ENCODE measurements around the gene FXYD7.

Gene FXYD7

DNA sequence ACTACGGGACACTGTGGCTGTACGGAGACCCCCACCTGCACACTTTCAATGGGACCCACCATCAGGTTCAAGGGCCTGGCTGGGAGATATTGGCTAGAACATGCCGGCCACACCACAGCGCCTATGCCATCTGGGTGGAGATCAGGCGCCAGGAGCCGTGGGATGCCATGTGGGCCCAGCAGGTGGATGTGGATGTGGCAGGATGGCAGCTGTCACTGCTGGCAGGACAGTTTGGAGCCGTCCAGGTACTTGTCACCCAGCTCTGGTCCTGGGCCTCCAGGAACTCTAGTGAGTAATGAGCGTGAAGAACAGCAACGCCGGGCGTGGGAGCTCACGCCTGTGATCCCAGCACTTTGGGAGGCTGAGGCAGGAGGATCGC is 43.2 kb upstream of the FXYD7 start:
- no peaks in the 10 kb centered on the region for H3K9me3 ChIP-seq (ENCODE audit: control insufficient read depth, insufficient read depth, low read depth, low read length)
- ChIA-PET CTCF (interaction anchor here (0.6 to 2.3 kb wide), 10 partner anchors 9 to 658 kb away, joined by 3 to 18 read pairs (median 5); partner anchors contain the start of gene FXYD3), POLR2A (interaction anchor here (0.6 kb wide), 1 partner anchor 71 kb away, joined by 6 read pairs; no protein-coding TSS in a partner anchor)
- no peak for TF ChIP-seq ZIC2 (tag by site-specific recombination; IDR thresholded peaks at IDR 0.05)
- no peak for TF ChIP-seq KLF7 (tag by site-specific recombination; IDR thresholded peaks at IDR 0.05; ENCODE audit: borderline replicate concordance)
- no peak for TF ChIP-seq ZNF658 (tag by site-specific recombination; IDR thresholded peaks at IDR 0.05)
- TF ChIP-seq, protein P1, sequence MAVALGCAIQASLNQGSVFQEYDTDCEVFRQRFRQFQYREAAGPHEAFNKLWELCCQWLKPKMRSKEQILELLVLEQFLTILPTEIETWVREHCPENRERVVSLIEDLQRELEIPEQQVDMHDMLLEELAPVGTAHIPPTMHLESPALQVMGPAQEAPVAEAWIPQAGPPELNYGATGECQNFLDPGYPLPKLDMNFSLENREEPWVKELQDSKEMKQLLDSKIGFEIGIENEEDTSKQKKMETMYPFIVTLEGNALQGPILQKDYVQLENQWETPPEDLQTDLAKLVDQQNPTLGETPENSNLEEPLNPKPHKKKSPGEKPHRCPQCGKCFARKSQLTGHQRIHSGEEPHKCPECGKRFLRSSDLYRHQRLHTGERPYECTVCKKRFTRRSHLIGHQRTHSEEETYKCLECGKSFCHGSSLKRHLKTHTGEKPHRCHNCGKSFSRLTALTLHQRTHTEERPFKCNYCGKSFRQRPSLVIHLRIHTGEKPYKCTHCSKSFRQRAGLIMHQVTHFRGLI (tag by site-specific recombination; IDR thresholded peaks at IDR 0.05), result no peak
- TF ChIP-seq, protein P2, sequence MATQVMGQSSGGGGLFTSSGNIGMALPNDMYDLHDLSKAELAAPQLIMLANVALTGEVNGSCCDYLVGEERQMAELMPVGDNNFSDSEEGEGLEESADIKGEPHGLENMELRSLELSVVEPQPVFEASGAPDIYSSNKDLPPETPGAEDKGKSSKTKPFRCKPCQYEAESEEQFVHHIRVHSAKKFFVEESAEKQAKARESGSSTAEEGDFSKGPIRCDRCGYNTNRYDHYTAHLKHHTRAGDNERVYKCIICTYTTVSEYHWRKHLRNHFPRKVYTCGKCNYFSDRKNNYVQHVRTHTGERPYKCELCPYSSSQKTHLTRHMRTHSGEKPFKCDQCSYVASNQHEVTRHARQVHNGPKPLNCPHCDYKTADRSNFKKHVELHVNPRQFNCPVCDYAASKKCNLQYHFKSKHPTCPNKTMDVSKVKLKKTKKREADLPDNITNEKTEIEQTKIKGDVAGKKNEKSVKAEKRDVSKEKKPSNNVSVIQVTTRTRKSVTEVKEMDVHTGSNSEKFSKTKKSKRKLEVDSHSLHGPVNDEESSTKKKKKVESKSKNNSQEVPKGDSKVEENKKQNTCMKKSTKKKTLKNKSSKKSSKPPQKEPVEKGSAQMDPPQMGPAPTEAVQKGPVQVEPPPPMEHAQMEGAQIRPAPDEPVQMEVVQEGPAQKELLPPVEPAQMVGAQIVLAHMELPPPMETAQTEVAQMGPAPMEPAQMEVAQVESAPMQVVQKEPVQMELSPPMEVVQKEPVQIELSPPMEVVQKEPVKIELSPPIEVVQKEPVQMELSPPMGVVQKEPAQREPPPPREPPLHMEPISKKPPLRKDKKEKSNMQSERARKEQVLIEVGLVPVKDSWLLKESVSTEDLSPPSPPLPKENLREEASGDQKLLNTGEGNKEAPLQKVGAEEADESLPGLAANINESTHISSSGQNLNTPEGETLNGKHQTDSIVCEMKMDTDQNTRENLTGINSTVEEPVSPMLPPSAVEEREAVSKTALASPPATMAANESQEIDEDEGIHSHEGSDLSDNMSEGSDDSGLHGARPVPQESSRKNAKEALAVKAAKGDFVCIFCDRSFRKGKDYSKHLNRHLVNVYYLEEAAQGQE (tag by site-specific recombination; IDR thresholded peaks at IDR 0.05), result no peak
- no peak for TF ChIP-seq ZNF37A (tag by site-specific recombination; IDR thresholded peaks at IDR 0.05)
- TF ChIP-seq WT1 (tag by site-specific recombination; IDR thresholded peaks at IDR 0.05), result no peak
- TF ChIP-seq ZNF677 (tag by site-specific recombination; IDR thresholded peaks at IDR 0.05), result no peak
- no peak for TF ChIP-seq ZBTB1 (tag by site-specific recombination; IDR thresholded peaks at IDR 0.05)
- TF ChIP-seq, protein P3, sequence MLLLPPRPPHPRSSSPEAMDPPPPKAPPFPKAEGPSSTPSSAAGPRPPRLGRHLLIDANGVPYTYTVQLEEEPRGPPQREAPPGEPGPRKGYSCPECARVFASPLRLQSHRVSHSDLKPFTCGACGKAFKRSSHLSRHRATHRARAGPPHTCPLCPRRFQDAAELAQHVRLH (tag by site-specific recombination; IDR thresholded peaks at IDR 0.05), result no peak
- TF ChIP-seq ZNF544 (tag by site-specific recombination; IDR thresholded peaks at IDR 0.05), result no peak
- no peak for TF ChIP-seq ZNF660 (tag by site-specific recombination; IDR thresholded peaks at IDR 0.05)
- no peaks in the 10 kb centered on the region; a peak in 1 of 3 replicates for H3K36me3 ChIP-seq (ENCODE audit: control insufficient read depth in 2 of 2, insufficient read depth in 1 of 2, low read length in 2 of 2)
- no peaks in the 10 kb centered on the region for H3K4me1 ChIP-seq (ENCODE audit: control insufficient read depth, insufficient read depth, low read length)
- no peak overlapping the region for H3K27ac ChIP-seq (ENCODE audit: extremely low read depth, low read depth, low read length)
- no peak overlapping the region for H3K4me3 ChIP-seq (ENCODE audit: low read depth, low read length)

DNA sequence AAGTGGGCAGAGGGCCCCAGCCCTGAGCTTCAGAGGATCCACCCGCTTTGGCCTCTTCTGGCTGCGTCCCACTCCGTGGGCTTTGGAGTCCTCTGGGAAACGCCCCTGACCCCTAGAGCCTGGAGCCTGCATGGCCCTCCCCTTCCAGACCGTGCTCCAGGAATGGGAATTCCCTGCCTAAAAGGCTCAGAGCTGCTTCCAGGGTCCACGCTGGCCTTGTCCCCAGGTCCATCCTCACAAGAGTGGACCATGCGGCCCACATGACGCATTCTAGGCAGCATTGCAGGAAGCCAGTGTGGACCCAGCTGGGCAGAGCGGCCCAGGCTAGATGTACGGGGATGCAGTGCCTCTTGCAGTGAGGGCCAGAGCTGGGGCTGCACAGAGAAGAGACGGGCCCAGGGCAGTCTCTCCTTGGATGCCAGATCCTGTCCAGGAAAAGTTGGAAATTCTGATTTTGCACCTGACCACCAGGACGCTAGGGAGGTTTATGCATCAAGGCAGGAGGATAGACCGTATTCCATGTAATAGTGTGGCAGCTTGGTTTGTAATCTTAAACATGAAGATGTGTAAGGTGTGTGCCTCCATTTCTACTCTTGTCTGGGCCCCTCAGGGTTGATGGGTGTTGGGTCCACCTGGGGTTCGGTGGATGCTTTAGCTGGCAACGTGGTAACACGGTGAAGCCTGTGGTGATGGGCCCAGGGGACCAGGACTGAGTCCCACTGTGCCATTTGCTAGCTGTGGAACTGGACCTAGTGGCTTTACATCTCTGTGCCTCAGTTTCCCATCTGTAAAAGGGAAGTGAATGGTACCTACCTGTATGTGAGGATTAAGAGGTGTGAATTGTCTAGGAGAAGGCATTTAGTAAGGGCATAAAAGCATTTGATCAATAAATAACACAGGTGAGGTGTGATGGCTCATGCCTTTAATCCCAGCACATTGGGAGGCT is 42.2 kb upstream of the FXYD7 start:
- H3K9me3 ChIP-seq (ENCODE audit: control insufficient read depth, insufficient read depth, low read depth, low read length), result no peaks in the 10 kb centered on the region
- no peaks in the 10 kb centered on the region for H3K4me1 ChIP-seq (ENCODE audit: control insufficient read depth, insufficient read depth, low read length)
- ChIA-PET POLR2A (no interaction called here), CTCF (interaction anchor here (0.6 to 2.3 kb wide), 12 partner anchors 10 to 659 kb away, joined by 3 to 18 read pairs (median 4); partner anchors contain the start of gene FXYD3)
- H3K4me3 ChIP-seq (ENCODE audit: low read depth, low read length), result no peak overlapping the region
- H3K27ac ChIP-seq (ENCODE audit: extremely low read depth, low read depth, low read length), result no peak overlapping the region
- TF ChIP-seq ZNF394 (tag by site-specific recombination; IDR thresholded peaks at IDR 0.05; ENCODE audit: borderline replicate concordance), result no peak
- TF ChIP-seq ZNF416 (tag by site-specific recombination; IDR thresholded peaks at IDR 0.05), result no peak
- TF ChIP-seq ZNF266 (tag by site-specific recombination; IDR thresholded peaks at IDR 0.05; ENCODE audit: low read depth), result no peak
- no peak for TF ChIP-seq HOXD13 (CRISPR knock-in tag; IDR thresholded peaks at IDR 0.05; ENCODE audit: borderline replicate concordance)
- no peak for TF ChIP-seq HOXC10 (CRISPR knock-in tag; IDR thresholded peaks at IDR 0.05)
- TF ChIP-seq FEZF1 (tag by site-specific recombination; IDR thresholded peaks at IDR 0.05), result no peak
- TF ChIP-seq ZNF514 (tag by site-specific recombination; IDR thresholded peaks at IDR 0.05), result no peak
- TF ChIP-seq ZNF623 (tag by site-specific recombination; IDR thresholded peaks at IDR 0.05), result no peak
- TF ChIP-seq ZNF677 (tag by site-specific recombination; IDR thresholded peaks at IDR 0.05), result no peak
- no peak for TF ChIP-seq PRDM1 (tag by site-specific recombination; IDR thresholded peaks at IDR 0.05)
- TF ChIP-seq, protein P4, sequence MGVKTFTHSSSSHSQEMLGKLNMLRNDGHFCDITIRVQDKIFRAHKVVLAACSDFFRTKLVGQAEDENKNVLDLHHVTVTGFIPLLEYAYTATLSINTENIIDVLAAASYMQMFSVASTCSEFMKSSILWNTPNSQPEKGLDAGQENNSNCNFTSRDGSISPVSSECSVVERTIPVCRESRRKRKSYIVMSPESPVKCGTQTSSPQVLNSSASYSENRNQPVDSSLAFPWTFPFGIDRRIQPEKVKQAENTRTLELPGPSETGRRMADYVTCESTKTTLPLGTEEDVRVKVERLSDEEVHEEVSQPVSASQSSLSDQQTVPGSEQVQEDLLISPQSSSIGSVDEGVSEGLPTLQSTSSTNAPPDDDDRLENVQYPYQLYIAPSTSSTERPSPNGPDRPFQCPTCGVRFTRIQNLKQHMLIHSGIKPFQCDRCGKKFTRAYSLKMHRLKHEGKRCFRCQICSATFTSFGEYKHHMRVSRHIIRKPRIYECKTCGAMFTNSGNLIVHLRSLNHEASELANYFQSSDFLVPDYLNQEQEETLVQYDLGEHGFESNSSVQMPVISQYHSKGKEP (tag by site-specific recombination; IDR thresholded peaks at IDR 0.05), result no peak
- no peaks in the 10 kb centered on the region; a peak in 1 of 3 replicates for H3K36me3 ChIP-seq (ENCODE audit: control insufficient read depth in 2 of 2, insufficient read depth in 1 of 2, low read length in 2 of 2)
